ENCODE data around the gene ZDHHC14. TPM values are rescaled to one million over a fixed set of nuclear protein-coding genes. Genes with fewer than 3 reads are reported as not detected.

ZDHHC14 gene
- total and polyA plus RNA-seq, 2 of the 8 experiments (the other 6 are each of a cell fraction or from before 2014, with no cell fraction given) = 2.9 to 5.3 TPM

DNA sequence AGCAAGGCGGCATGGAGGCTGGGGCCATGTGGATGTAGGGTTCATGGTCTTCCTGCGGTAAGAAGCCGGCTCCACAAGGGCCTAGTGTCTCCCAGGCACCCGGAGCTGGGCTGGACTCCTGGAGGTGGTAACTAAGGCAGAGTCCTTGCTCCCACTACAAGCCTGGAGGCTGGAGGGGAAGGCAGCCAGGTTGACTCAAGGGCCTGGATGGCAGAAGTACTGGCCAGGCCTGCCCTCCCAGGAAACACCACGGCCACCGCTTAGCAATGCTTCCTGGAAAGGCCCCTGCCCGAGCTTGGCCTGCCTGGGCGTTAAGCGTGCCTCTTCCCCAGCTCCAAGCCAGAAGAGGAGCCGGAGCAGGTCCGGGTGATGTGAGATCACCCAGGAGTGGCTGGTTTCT, 182.0 kb downstream of the ZDHHC14 start (continued):
- TF ChIP-seq, protein P1, sequence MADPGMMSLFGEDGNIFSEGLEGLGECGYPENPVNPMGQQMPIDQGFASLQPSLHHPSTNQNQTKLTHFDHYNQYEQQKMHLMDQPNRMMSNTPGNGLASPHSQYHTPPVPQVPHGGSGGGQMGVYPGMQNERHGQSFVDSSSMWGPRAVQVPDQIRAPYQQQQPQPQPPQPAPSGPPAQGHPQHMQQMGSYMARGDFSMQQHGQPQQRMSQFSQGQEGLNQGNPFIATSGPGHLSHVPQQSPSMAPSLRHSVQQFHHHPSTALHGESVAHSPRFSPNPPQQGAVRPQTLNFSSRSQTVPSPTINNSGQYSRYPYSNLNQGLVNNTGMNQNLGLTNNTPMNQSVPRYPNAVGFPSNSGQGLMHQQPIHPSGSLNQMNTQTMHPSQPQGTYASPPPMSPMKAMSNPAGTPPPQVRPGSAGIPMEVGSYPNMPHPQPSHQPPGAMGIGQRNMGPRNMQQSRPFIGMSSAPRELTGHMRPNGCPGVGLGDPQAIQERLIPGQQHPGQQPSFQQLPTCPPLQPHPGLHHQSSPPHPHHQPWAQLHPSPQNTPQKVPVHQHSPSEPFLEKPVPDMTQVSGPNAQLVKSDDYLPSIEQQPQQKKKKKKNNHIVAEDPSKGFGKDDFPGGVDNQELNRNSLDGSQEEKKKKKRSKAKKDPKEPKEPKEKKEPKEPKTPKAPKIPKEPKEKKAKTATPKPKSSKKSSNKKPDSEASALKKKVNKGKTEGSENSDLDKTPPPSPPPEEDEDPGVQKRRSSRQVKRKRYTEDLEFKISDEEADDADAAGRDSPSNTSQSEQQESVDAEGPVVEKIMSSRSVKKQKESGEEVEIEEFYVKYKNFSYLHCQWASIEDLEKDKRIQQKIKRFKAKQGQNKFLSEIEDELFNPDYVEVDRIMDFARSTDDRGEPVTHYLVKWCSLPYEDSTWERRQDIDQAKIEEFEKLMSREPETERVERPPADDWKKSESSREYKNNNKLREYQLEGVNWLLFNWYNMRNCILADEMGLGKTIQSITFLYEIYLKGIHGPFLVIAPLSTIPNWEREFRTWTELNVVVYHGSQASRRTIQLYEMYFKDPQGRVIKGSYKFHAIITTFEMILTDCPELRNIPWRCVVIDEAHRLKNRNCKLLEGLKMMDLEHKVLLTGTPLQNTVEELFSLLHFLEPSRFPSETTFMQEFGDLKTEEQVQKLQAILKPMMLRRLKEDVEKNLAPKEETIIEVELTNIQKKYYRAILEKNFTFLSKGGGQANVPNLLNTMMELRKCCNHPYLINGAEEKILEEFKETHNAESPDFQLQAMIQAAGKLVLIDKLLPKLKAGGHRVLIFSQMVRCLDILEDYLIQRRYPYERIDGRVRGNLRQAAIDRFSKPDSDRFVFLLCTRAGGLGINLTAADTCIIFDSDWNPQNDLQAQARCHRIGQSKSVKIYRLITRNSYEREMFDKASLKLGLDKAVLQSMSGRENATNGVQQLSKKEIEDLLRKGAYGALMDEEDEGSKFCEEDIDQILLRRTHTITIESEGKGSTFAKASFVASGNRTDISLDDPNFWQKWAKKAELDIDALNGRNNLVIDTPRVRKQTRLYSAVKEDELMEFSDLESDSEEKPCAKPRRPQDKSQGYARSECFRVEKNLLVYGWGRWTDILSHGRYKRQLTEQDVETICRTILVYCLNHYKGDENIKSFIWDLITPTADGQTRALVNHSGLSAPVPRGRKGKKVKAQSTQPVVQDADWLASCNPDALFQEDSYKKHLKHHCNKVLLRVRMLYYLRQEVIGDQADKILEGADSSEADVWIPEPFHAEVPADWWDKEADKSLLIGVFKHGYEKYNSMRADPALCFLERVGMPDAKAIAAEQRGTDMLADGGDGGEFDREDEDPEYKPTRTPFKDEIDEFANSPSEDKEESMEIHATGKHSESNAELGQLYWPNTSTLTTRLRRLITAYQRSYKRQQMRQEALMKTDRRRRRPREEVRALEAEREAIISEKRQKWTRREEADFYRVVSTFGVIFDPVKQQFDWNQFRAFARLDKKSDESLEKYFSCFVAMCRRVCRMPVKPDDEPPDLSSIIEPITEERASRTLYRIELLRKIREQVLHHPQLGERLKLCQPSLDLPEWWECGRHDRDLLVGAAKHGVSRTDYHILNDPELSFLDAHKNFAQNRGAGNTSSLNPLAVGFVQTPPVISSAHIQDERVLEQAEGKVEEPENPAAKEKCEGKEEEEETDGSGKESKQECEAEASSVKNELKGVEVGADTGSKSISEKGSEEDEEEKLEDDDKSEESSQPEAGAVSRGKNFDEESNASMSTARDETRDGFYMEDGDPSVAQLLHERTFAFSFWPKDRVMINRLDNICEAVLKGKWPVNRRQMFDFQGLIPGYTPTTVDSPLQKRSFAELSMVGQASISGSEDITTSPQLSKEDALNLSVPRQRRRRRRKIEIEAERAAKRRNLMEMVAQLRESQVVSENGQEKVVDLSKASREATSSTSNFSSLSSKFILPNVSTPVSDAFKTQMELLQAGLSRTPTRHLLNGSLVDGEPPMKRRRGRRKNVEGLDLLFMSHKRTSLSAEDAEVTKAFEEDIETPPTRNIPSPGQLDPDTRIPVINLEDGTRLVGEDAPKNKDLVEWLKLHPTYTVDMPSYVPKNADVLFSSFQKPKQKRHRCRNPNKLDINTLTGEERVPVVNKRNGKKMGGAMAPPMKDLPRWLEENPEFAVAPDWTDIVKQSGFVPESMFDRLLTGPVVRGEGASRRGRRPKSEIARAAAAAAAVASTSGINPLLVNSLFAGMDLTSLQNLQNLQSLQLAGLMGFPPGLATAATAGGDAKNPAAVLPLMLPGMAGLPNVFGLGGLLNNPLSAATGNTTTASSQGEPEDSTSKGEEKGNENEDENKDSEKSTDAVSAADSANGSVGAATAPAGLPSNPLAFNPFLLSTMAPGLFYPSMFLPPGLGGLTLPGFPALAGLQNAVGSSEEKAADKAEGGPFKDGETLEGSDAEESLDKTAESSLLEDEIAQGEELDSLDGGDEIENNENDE (IDR thresholded peaks at IDR 0.05; ENCODE audit: insufficient replicate concordance, low read length) = no peak
- TF ChIP-seq CTCF (IDR thresholded peaks at IDR 0.05; ENCODE audit: control extremely low read depth in 1 of 3, insufficient read depth in 1 of 3, low read depth in 1 of 3, low read length in 3 of 3) (no peak), EP300 (IDR thresholded peaks at IDR 0.05; ENCODE audit: borderline replicate concordance in 1 of 2, low read depth in 2 of 2, low read length in 2 of 2) (no peak), NANOG (IDR thresholded peaks at IDR 0.05; ENCODE audit: insufficient read depth, low read depth, low read length, poor library complexity, severe bottlenecking) (no peak), POU5F1 (IDR thresholded peaks at IDR 0.05; ENCODE audit: low read depth, low read length) (no peak)
- TF ChIP-seq, protein P2, sequence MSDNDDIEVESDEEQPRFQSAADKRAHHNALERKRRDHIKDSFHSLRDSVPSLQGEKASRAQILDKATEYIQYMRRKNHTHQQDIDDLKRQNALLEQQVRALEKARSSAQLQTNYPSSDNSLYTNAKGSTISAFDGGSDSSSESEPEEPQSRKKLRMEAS (IDR thresholded peaks at IDR 0.05) = no peak
